ENCODE measurements around the gene ADAM12.

The ADAM12 gene

DNA sequence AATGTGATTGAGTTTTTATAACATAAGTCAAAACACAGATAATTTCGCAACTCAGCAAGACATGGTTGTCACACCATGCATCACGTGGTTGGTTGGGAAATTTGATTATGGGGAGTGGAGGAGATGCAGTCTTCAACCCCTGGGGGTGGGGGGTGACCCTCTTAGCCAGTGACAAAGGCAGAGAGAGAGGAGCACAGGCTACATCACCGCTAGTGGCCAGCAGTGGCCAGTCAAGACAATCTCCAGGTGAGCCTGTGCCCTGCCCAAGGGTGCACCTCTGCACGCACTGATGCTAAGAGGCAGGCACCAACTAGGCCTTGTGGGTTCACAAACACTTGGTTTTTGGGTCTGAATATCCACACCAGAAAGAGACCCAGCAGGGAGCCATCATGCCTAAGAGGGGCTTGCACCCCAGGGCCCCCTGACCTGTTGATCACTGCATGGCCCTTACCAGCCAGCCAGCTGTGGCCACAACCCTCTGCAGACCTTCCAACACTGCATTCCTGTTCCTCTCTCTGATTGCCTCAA is 247.5 kb downstream of the ADAM12 start:
- Histone ChIP-seq H4K20me1 (ENCODE audit: insufficient read depth, low read length) (no peaks in the 10 kb centered on the region), H3K27ac (ENCODE audit: low read length) (no peak overlapping the region), H3K9me2 (replicated peaks; ENCODE audit: insufficient read depth, low read length) (no peaks in the 10 kb centered on the region), H3K4me2 (ENCODE audit: low read depth, low read length) (no peak overlapping the region), H3K27me3 (replicated peaks; ENCODE audit: insufficient read depth, low read length) (no peaks in the 10 kb centered on the region), H3K9me3 (replicated peaks; ENCODE audit: insufficient read depth, low read length) (no peaks in the 10 kb centered on the region), H3K4me1 (ENCODE audit: low read length) (no peaks in the 10 kb centered on the region), H3K4me3 (ENCODE audit: low read length) (no peak overlapping the region), H3K79me2 (ENCODE audit: low read length) (no peaks in the 10 kb centered on the region), H3K36me3 (replicated peaks; ENCODE audit: insufficient read depth, low read length) (no peaks in the 10 kb centered on the region), H2AFZ (ENCODE audit: low read length) (no peak overlapping the region), H3K9ac (ENCODE audit: low read length) (no peak overlapping the region), H3F3A (ENCODE audit: insufficient read depth, low read length) (no peaks in the 10 kb centered on the region)
- no peak for DNase-seq
- no peak for TF ChIP-seq CTCF (IDR thresholded peaks at IDR 0.05; ENCODE audit: low read length)

DNA sequence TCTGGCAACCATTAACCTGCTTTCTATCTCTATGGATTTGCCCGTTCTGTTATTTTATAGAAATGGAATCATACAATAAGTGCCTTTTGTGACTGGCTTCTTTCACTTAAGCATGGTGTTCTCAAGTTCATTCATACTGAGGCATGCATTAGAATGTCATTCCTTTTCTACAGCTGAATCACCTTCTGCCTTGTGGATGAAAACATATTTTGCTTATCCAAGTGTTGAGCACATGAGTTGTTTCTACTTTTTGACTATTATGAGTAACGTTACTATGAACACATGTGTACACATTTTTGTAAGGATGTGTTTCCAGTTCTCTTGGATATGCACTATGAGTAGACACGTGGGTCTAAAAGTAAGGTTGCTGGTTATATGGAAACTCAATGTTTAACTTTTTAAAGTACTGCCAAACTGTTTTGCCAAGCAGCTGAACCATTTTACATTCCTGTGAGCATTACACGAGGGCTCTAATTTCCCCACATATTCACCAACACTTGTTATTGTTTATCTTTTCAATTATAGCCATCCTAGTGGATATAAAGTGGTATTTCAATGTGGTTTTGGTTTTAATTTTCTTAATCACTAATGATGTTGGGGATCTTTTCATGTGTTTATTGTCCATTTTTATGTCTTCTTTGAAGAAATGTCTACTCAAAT is 250.6 kb downstream of the ADAM12 start:
- Histone ChIP-seq H3K4me3 (ENCODE audit: low read length) (no peak overlapping the region), H3K4me2 (ENCODE audit: low read depth, low read length) (no peak overlapping the region), H3K9ac (ENCODE audit: low read length) (no peak overlapping the region), H3F3A (ENCODE audit: insufficient read depth, low read length) (no peaks in the 10 kb centered on the region), H4K20me1 (ENCODE audit: insufficient read depth, low read length) (no peaks in the 10 kb centered on the region), H2AFZ (ENCODE audit: low read length) (no peak overlapping the region), H3K9me3 (replicated peaks; ENCODE audit: insufficient read depth, low read length) (no peaks in the 10 kb centered on the region), H3K79me2 (ENCODE audit: low read length) (no peaks in the 10 kb centered on the region), H3K27ac (ENCODE audit: low read length) (no peak overlapping the region), H3K36me3 (replicated peaks; ENCODE audit: insufficient read depth, low read length) (no peaks in the 10 kb centered on the region), H3K9me2 (replicated peaks; ENCODE audit: insufficient read depth, low read length) (no peaks in the 10 kb centered on the region), H3K4me1 (ENCODE audit: low read length) (no peaks in the 10 kb centered on the region), H3K27me3 (replicated peaks; ENCODE audit: insufficient read depth, low read length) (no peaks in the 10 kb centered on the region)
- no peak for TF ChIP-seq EZH2 (optimal IDR thresholded peaks at IDR 0.05; ENCODE audit: low read depth, low read length)
- no peak for TF ChIP-seq EZH2phosphoT487 (IDR thresholded peaks at IDR 0.05; ENCODE audit: low read length)
- no peak for TF ChIP-seq CTCF (IDR thresholded peaks at IDR 0.05; ENCODE audit: low read length)
- DNase-seq = no peak

- H3K27ac ChIP-seq (ENCODE audit: low read length) = no peak overlapping the region
- no peak overlapping the region for H3K9ac ChIP-seq (ENCODE audit: low read length)
- no peaks in the 10 kb centered on the region for H3K27me3 ChIP-seq (replicated peaks; ENCODE audit: insufficient read depth, low read length)
- no peaks in the 10 kb centered on the region for H3K79me2 ChIP-seq (ENCODE audit: low read length)
- H3K4me3 ChIP-seq (ENCODE audit: low read length) = no peak overlapping the region
- DNase-seq = no peak
- H3F3A ChIP-seq (ENCODE audit: insufficient read depth, low read length) = no peaks in the 10 kb centered on the region
- H3K4me1 ChIP-seq (ENCODE audit: low read length) = no peaks in the 10 kb centered on the region
- no peaks in the 10 kb centered on the region for H3K36me3 ChIP-seq (replicated peaks; ENCODE audit: insufficient read depth, low read length)
- H4K20me1 ChIP-seq (ENCODE audit: insufficient read depth, low read length) = no peaks in the 10 kb centered on the region
- TF ChIP-seq EZH2phosphoT487 (IDR thresholded peaks at IDR 0.05; ENCODE audit: low read length) (no peak), EZH2 (optimal IDR thresholded peaks at IDR 0.05; ENCODE audit: low read depth, low read length) (no peak), CTCF (IDR thresholded peaks at IDR 0.05; ENCODE audit: low read length) (no peak)
- no peaks in the 10 kb centered on the region for H3K9me2 ChIP-seq (replicated peaks; ENCODE audit: insufficient read depth, low read length)
- H3K4me2 ChIP-seq (ENCODE audit: low read depth, low read length) = no peak overlapping the region
- H3K9me3 ChIP-seq (replicated peaks; ENCODE audit: insufficient read depth, low read length) = no peaks in the 10 kb centered on the region
- H2AFZ ChIP-seq (ENCODE audit: low read length) = no peak overlapping the region
Measured at GRCh38 chr10:126135941-126136595, 252.2 kb downstream of the ADAM12 start.
